ENCODE measurements around the gene EFCAB12.

DNA sequence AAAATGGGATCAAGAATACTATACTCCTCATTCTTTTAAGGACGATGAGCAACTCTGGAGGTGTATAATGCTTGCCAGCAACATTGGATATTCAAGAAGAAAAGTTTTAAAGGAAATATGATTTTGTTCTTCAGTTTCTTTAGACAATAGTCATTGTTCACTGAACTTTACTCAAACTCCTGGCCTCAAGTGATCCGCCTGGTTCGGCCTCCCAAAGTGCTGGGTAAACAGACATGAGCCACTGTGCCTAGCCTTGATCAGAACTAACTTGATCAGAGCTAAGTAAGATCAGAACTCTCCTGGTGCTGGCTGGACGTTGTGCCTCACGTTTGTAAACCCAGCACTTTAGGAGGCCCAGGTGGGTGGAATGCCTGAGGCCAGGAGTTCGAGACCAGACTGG, 12.6 kb downstream of the EFCAB12 start:
- TF ChIP-seq, protein P1, sequence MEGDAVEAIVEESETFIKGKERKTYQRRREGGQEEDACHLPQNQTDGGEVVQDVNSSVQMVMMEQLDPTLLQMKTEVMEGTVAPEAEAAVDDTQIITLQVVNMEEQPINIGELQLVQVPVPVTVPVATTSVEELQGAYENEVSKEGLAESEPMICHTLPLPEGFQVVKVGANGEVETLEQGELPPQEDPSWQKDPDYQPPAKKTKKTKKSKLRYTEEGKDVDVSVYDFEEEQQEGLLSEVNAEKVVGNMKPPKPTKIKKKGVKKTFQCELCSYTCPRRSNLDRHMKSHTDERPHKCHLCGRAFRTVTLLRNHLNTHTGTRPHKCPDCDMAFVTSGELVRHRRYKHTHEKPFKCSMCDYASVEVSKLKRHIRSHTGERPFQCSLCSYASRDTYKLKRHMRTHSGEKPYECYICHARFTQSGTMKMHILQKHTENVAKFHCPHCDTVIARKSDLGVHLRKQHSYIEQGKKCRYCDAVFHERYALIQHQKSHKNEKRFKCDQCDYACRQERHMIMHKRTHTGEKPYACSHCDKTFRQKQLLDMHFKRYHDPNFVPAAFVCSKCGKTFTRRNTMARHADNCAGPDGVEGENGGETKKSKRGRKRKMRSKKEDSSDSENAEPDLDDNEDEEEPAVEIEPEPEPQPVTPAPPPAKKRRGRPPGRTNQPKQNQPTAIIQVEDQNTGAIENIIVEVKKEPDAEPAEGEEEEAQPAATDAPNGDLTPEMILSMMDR (IDR thresholded peaks at IDR 0.05): no peak
- TF ChIP-seq POLR2A (IDR thresholded peaks at IDR 0.05): no peak

All from Peyer's patch (tissue), 4 donors.